Measurements from ENCODE around the gene CHMP1A. TPM values are rescaled to one million over a fixed set of nuclear protein-coding genes. Genes with fewer than 3 reads are reported as not detected.

CHMP1A gene
- total and polyA plus RNA-seq, 2 of the 8 experiments (the other 6 are each of a cell fraction or from before 2014, with no cell fraction given), result 64.4 to 75.8 TPM

GRCh38 chr16:89600427-89600826 is 57.1 kb downstream of the CHMP1A start (continued):
- TF ChIP-seq CHD7 (IDR thresholded peaks at IDR 0.05; ENCODE audit: insufficient replicate concordance, low read length), result no peak
- TF ChIP-seq SUZ12 (IDR thresholded peaks at IDR 0.05; ENCODE audit: low read length), result no peak

Data from H1 (cell line).